B cell (primary cell): ENCODE measurements around the gene PLGRKT. TPM values are rescaled to one million over a fixed set of nuclear protein-coding genes. Genes with fewer than 3 reads are reported as not detected.
"Not testable (repeated sequence)": the region's sequence is repeated elsewhere in the genome, so short reads cannot be mapped to it uniquely, and the experiment has no call there.

Experiments
- ATAC-seq: fragments of 200-7000 bp; cut with Tn5 transposase; one replicate; pipeline ENCODE4 v1.10.0; 2021; ENCODE audit warnings: low read depth, mild to moderate bottlenecking, moderate number of reproducible peaks, moderate library complexity
- CTCF ChIA-PET: fragments of 350-600 bp; sonication (Branson Sonifier 250); formaldehyde crosslinking; loops from one replicate; lab custom pipeline; 2021; ENCODE audit warnings: antibody characterized with exemption, inconsistent platforms; lab: Charles Lee
- POLR2A ChIA-PET: fragments of 350-600 bp; sonication (Branson Sonifier 250); formaldehyde crosslinking; loops from one replicate; lab custom pipeline; 2021; ENCODE audit warnings: antibody characterized with exemption; lab: Charles Lee
- DNase-seq: peaks from one replicate; pipeline ENCODE4 v3.0.0; 2013
- H2AFZ ChIP-seq: 2 replicates; pipeline ENCODE4 v1.6.1; 2012; ENCODE audit warnings: mild to moderate bottlenecking, low read depth, low read length; ENCODE audit not compliant: insufficient read depth, poor library complexity, severe bottlenecking
- H3K27ac ChIP-seq, 2 donors: 1 replicate in 1 of 2; 2 replicates in 1 of 2; pipeline ENCODE4 v1.5.1; 2012 to 2013; ENCODE audit warnings: low read length in 2 of 2, mild to moderate bottlenecking in 2 of 2, moderate library complexity in 1 of 2
- H3K27me3 ChIP-seq, 4 experiments: fragments of 200-600 bp in 1 of 4; sonication (generic) in 1 of 4; replicated peaks in 1 of 4; 1 replicate in 2 of 4; 2 replicates in 2 of 4; pipeline versions ENCODE4 v1.6.1 to v1.7.0; 2013 to 2016; ENCODE audit warnings: low read length in 3 of 4, mild to moderate bottlenecking in 2 of 4, mixed read lengths in 1 of 4, moderate library complexity in 1 of 4; ENCODE audit not compliant: insufficient read depth in 4 of 4, control insufficient read depth in 3 of 4; ENCODE audit errors: control extremely low read depth in 1 of 4
- H3K36me3 ChIP-seq, 2 experiments: replicated peaks in 1 of 2; 1 replicate in 1 of 2; 2 replicates in 1 of 2; pipeline versions ENCODE4 v1.6.1 to v1.7.1; 2013; ENCODE audit warnings: low read length in 1 of 2; ENCODE audit not compliant: insufficient read depth in 2 of 2, control insufficient read depth in 1 of 2; ENCODE audit errors: control extremely low read depth in 1 of 2, extremely low read depth in 1 of 2
- H3K4me1 ChIP-seq, 2 donors: fragments of 200-600 bp in 1 of 2; sonication (generic) in 1 of 2; 1 replicate in 1 of 2; 2 replicates in 1 of 2; pipeline versions ENCODE4 v1.5.1 to v1.6.1; 2013 to 2017; ENCODE audit warnings: low read length in 2 of 2; ENCODE audit not compliant: control insufficient read depth in 2 of 2, insufficient read depth in 2 of 2
- H3K4me2 ChIP-seq: replicated peaks from 2 replicates; pipeline ENCODE3; 2012; ENCODE audit warnings: mild to moderate bottlenecking, low read depth, low read length; ENCODE audit not compliant: poor library complexity, severe bottlenecking
- H3K4me3 ChIP-seq, 5 experiments: fragments of 200-600 bp in 1 of 5; sonication (generic) in 1 of 5; 1 replicate in 3 of 5; 2 replicates in 2 of 5; pipeline versions ENCODE4 v1.5.1 to v1.7.0; 2011 to 2016; ENCODE audit warnings: low read length in 4 of 5, mild to moderate bottlenecking in 4 of 5, low read depth in 2 of 5, control low read depth in 1 of 5, moderate library complexity in 1 of 5; ENCODE audit not compliant: insufficient read depth in 1 of 5; ENCODE audit errors: control extremely low read depth in 1 of 5, extremely low read depth in 1 of 5
- H3K79me2 ChIP-seq: fragments of 200-600 bp; sonication (generic); one replicate; pipeline ENCODE4 v1.6.0; 2016; ENCODE audit warnings: low read length; ENCODE audit not compliant: control insufficient read depth, insufficient read depth
- H3K9ac ChIP-seq: fragments of 200-600 bp; sonication (generic); 2 replicates; pipeline ENCODE4 v1.6.1; 2017; ENCODE audit warnings: mild to moderate bottlenecking, low read length, moderate library complexity
- H3K9me3 ChIP-seq, 3 donors: one replicate each; pipeline versions ENCODE4 v1.6.1 to v1.7.1; 2013; ENCODE audit warnings: low read length in 2 of 3; ENCODE audit not compliant: control insufficient read depth in 2 of 3, insufficient read depth in 1 of 3; ENCODE audit errors: control extremely low read depth in 1 of 3
- H4K20me1 ChIP-seq: 2 replicates; pipeline ENCODE4 v1.6.0; 2012; ENCODE audit warnings: mild to moderate bottlenecking, low read length; ENCODE audit not compliant: insufficient read depth, control insufficient read depth, poor library complexity, severe bottlenecking
- H3K27ac Mint-ChIP-seq: one replicate; pipeline ENCODE4 v1.8.0; 2021; ENCODE audit warnings: mixed read lengths
- H3K27me3 Mint-ChIP-seq: one replicate; pipeline ENCODE4 v1.8.0; 2021; ENCODE audit warnings: mixed read lengths
- H3K4me1 Mint-ChIP-seq: one replicate; pipeline ENCODE4 v1.8.0; 2021; ENCODE audit warnings: mixed read lengths
- H3K4me3 Mint-ChIP-seq: one replicate; pipeline ENCODE4 v1.8.0; 2021; ENCODE audit warnings: mixed read lengths
- H3K9me3 Mint-ChIP-seq: one replicate; pipeline ENCODE4 v1.8.0; 2022; ENCODE audit warnings: mixed read lengths; ENCODE audit not compliant: insufficient read depth
- EZH2 ChIP-seq: IDR thresholded peaks from 2 replicates; pipeline ENCODE4 v1.6.1; 2012; ENCODE audit warnings: borderline replicate concordance, low read depth, mild to moderate bottlenecking, moderate library complexity, low read length; ENCODE audit not compliant: insufficient read depth, poor library complexity, severe bottlenecking
- WGBS: methylation state at CpG from one replicate; pipeline ENCODE4 v1.1.5; 2013; ENCODE audit warnings: missing lambda C conversion rate; ENCODE audit not compliant: insufficient coverage; 5-methylcytosine and 5-hydroxymethylcytosine counted together
- intact Hi-C: fragments of 100-400 bp; cut with micrococcal nuclease; formaldehyde crosslinking; loops from one replicate; pipeline ENCODE4 v1.10.0; 2022
- polyA plus RNA-seq: library from polyadenylated mRNA; depleted of rRNA; stranded (reverse); fragments of >200 nt; gene quantifications from 2 replicates; pipeline ENCODE4 v1.2.3, GENCODE V29; 2012
- total RNA-seq, 2 donors: library from RNA; stranded (reverse); fragments of 120-200 nt in 1 of 2; gene quantifications; 1 replicate in 1 of 2; 2 replicates in 1 of 2; pipeline versions ENCODE4 v1.2.3 to v1.2.4, GENCODE V29; 2013 to 2022
- TF ChIP-seq, protein P1 (sequence below): fragments of 200-600 bp; IDR thresholded peaks from one replicate; pipeline ENCODE4 v1.8.0; 2022; ENCODE audit warnings: antibody characterized with exemption, mild to moderate bottlenecking

PLGRKT gene
- total and polyA plus RNA-seq, 2 donors (not counting 1 experiment from before 2014, with no cell fraction given) = 8.4 to 11.0 TPM

- no peak overlapping the region for H3K27ac ChIP-seq
These were observed 42.3 kb downstream of the PLGRKT start for GRCh38 chr9:5395428-5395827.

GRCh38 chr9:5393976-5394375 lies 43.7 kb downstream of the PLGRKT start:
- CTCF ChIA-PET = not testable (repeated sequence)
- no CpG with 5 or more reads among the region's 2 CpGs for WGBS

More at GRCh38 chr9:5395428-5395827, 42.3 kb downstream of the PLGRKT start:
- H3K27me3 Mint-ChIP-seq = no peaks in the 10 kb centered on the region
- DNase-seq (no peak), ATAC-seq (no peak)
- Histone ChIP-seq H3K9ac (no peak overlapping the region), H3K36me3 (no peaks in the 10 kb centered on the region), H3K79me2 (peaks cover 3% of the 10 kb centered on the region), H2AFZ (no peak overlapping the region), H4K20me1 (no peaks in the 10 kb centered on the region), H3K9me3 (no peaks in the 10 kb centered on the region), H3K27me3 (no peaks in the 10 kb centered on the region), H3K4me1 (no peaks in the 10 kb centered on the region), H3K4me2 (no peak overlapping the region), H3K4me3 (no peak overlapping the region)
- H3K9me3 Mint-ChIP-seq = no peaks in the 10 kb centered on the region
- intact Hi-C loops = no loop called here
- no peak overlapping the region for H3K27ac Mint-ChIP-seq
- H3K4me3 Mint-ChIP-seq = no peak overlapping the region
- no peaks in the 10 kb centered on the region for H3K4me1 Mint-ChIP-seq
- TF ChIP-seq EZH2 = no peak
- TF ChIP-seq, protein P1, sequence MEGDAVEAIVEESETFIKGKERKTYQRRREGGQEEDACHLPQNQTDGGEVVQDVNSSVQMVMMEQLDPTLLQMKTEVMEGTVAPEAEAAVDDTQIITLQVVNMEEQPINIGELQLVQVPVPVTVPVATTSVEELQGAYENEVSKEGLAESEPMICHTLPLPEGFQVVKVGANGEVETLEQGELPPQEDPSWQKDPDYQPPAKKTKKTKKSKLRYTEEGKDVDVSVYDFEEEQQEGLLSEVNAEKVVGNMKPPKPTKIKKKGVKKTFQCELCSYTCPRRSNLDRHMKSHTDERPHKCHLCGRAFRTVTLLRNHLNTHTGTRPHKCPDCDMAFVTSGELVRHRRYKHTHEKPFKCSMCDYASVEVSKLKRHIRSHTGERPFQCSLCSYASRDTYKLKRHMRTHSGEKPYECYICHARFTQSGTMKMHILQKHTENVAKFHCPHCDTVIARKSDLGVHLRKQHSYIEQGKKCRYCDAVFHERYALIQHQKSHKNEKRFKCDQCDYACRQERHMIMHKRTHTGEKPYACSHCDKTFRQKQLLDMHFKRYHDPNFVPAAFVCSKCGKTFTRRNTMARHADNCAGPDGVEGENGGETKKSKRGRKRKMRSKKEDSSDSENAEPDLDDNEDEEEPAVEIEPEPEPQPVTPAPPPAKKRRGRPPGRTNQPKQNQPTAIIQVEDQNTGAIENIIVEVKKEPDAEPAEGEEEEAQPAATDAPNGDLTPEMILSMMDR = no peak
- CTCF ChIA-PET = no interaction called here
- POLR2A ChIA-PET = no interaction called here

More at GRCh38 chr9:5393976-5394375, 43.7 kb downstream of the PLGRKT start:
- H3K9me3 ChIP-seq, DNase-seq, H3K4me1 ChIP-seq, H3K27me3 ChIP-seq, H3K4me3 ChIP-seq, H3K4me2 ChIP-seq, H4K20me1 ChIP-seq, H3K36me3 ChIP-seq, H3K79me2 ChIP-seq, H3K27ac ChIP-seq, H3K9ac ChIP-seq, H3K27ac Mint-ChIP-seq, ATAC-seq, intact Hi-C loops, POLR2A ChIA-PET, H3K4me3 Mint-ChIP-seq, H3K4me1 Mint-ChIP-seq, H2AFZ ChIP-seq, H3K27me3 Mint-ChIP-seq, H3K9me3 Mint-ChIP-seq: not testable (repeated sequence)
